CD8-positive, alpha-beta memory T cell (primary cell): ENCODE data around the gene TMPRSS4. TPM values are rescaled to one million over a fixed set of nuclear protein-coding genes. Genes with fewer than 3 reads are reported as not detected.
"Not testable (repeated sequence)": the region's sequence is repeated elsewhere in the genome, so short reads cannot be mapped to it uniquely, and the experiment has no call there.

Source experiments
- CTCF ChIA-PET: fragments of 350-600 bp; sonication (Branson Sonifier 250); formaldehyde crosslinking; loops from one replicate; lab custom pipeline; 2021; ENCODE audit warnings: antibody characterized with exemption; lab: Charles Lee
- POLR2A ChIA-PET: fragments of 350-600 bp; sonication (Branson Sonifier 250); formaldehyde crosslinking; loops from one replicate; lab custom pipeline; 2021; ENCODE audit warnings: antibody characterized with exemption; lab: Charles Lee
- DNase-seq, 5 donors: peaks; one replicate each; pipeline versions ENCODE4 v3.0.0 to v3.0.0-alpha.2; 2020 to 2022; ENCODE audit warnings: mixed read lengths in 1 of 5
- H3K27ac ChIP-seq: one replicate; pipeline ENCODE4 v1.7.0; 2013; ENCODE audit warnings: low read depth, mild to moderate bottlenecking, low read length, moderate library complexity
- H3K27me3 ChIP-seq: 2 replicates; pipeline ENCODE4 v1.7.0; 2013; ENCODE audit warnings: low read length, mild to moderate bottlenecking; ENCODE audit not compliant: insufficient read depth, poor library complexity, severe bottlenecking
- H3K36me3 ChIP-seq: 2 replicates; pipeline ENCODE4 v1.7.0; 2013; ENCODE audit warnings: mild to moderate bottlenecking, low read length, moderate library complexity; ENCODE audit not compliant: insufficient read depth
- H3K4me1 ChIP-seq: 2 replicates; pipeline ENCODE4 v1.7.0; 2013; ENCODE audit warnings: mild to moderate bottlenecking, low read length, moderate library complexity; ENCODE audit not compliant: insufficient read depth
- H3K4me3 ChIP-seq: 2 replicates; pipeline ENCODE4 v1.7.0; 2013; ENCODE audit warnings: mild to moderate bottlenecking, low read length
- H3K9me3 ChIP-seq: 2 replicates; pipeline ENCODE4 v1.7.0; 2013; ENCODE audit warnings: mild to moderate bottlenecking, low read length
- H3K27ac Mint-ChIP-seq, 8 donors: one replicate each; pipeline ENCODE4 v1.8.0; 2020 to 2021; ENCODE audit warnings: mixed read lengths in 8 of 8, mild to moderate bottlenecking in 6 of 8, inconsistent platforms in 3 of 8, moderate library complexity in 3 of 8
- H3K27me3 Mint-ChIP-seq, 2 donors: one replicate each; pipeline ENCODE4 v1.8.0; 2020 to 2021; ENCODE audit warnings: mixed read lengths in 2 of 2, mild to moderate bottlenecking in 1 of 2, moderate library complexity in 1 of 2
- H3K36me3 Mint-ChIP-seq, 3 donors: one replicate each; pipeline ENCODE4 v1.8.0; 2020 to 2021; ENCODE audit warnings: mixed read lengths in 3 of 3, inconsistent platforms in 1 of 3, mild to moderate bottlenecking in 1 of 3
- H3K4me1 Mint-ChIP-seq, 3 donors: one replicate each; pipeline ENCODE4 v1.8.0; 2020 to 2021; ENCODE audit warnings: mixed read lengths in 3 of 3, inconsistent platforms in 1 of 3, mild to moderate bottlenecking in 1 of 3
- H3K4me3 Mint-ChIP-seq, 7 donors: one replicate each; pipeline ENCODE4 v1.8.0; 2020 to 2021; ENCODE audit warnings: mixed read lengths in 7 of 7, mild to moderate bottlenecking in 6 of 7, moderate library complexity in 4 of 7, inconsistent platforms in 2 of 7
- H3K9me3 Mint-ChIP-seq, 5 donors: one replicate each; pipeline ENCODE4 v1.8.0; 2020 to 2022; ENCODE audit warnings: mixed read lengths in 5 of 5, mild to moderate bottlenecking in 3 of 5, moderate library complexity in 2 of 5, inconsistent platforms in 1 of 5
- polyA plus RNA-seq: library from polyadenylated mRNA; unstranded; fragments of 300-500 nt; fragmentation: Illumina TruSeq; gene quantifications from one replicate; pipeline ENCODE4 v1.2.3, GENCODE V29; 2021
- total RNA-seq, 2 experiments: library from RNA; stranded (reverse); gene quantifications; one replicate each; pipeline ENCODE4 v1.2.3, GENCODE V29; 2021

The TMPRSS4 gene
- total and polyA plus RNA-seq, 3 experiments from 2014 or later: not detected

- H3K9me3 Mint-ChIP-seq, H3K27ac Mint-ChIP-seq, H3K4me1 ChIP-seq, POLR2A ChIA-PET, H3K36me3 Mint-ChIP-seq, CTCF ChIA-PET, H3K27ac ChIP-seq, DNase-seq, H3K27me3 ChIP-seq, H3K9me3 ChIP-seq, H3K36me3 ChIP-seq, H3K4me3 ChIP-seq, H3K27me3 Mint-ChIP-seq, H3K4me3 Mint-ChIP-seq: not testable (repeated sequence)
- peaks cover 8 to 15% (median 14%) of the 10 kb centered on the region in 3 donors for H3K4me1 Mint-ChIP-seq
Observed at GRCh38 chr11:118062631-118063030, 14.2 kb upstream of the TMPRSS4 start.

DNA sequence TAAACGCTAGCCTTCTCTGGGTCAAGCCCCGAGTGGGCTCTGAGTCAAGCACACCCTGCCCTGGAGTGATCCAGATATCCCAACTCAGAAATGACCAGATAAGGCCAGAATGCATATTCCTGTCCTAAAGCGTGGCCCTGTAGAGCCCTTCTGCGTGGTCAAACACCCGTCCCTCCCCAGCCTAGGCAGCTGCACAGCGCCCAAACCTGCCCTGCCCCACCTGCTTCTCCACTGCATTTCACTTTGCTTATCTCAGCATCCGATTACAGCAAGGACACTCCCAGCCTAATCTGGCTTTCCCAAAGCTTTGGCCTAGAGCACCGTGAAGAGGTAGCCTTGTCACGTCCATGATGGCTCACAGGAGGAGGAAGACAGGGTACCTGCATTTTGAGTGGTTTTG lies 11.9 kb upstream of the TMPRSS4 start:
- CTCF ChIA-PET: no interaction called here
- peaks cover 2 to 12% of the 10 kb centered on the region in 2 donors for H3K27me3 Mint-ChIP-seq
- POLR2A ChIA-PET: no interaction called here
- Histone ChIP-seq H3K27ac (no peak overlapping the region), H3K9me3 (no peaks in the 10 kb centered on the region), H3K27me3 (no peaks in the 10 kb centered on the region), H3K36me3 (no peaks in the 10 kb centered on the region), H3K4me1 (no peaks in the 10 kb centered on the region), H3K4me3 (no peak overlapping the region)
- peak overlapping the region in 1 of 8 donors; percentile 51 for H3K27ac Mint-ChIP-seq
- H3K4me1 Mint-ChIP-seq: peaks cover 4 to 5% (median 5%) of the 10 kb centered on the region in 3 donors
- no peaks in the 10 kb centered on the region for H3K9me3 Mint-ChIP-seq
- H3K36me3 Mint-ChIP-seq: no peaks in the 10 kb centered on the region
- DNase-seq: no peak
- H3K4me3 Mint-ChIP-seq: no peak overlapping the region

DNA sequence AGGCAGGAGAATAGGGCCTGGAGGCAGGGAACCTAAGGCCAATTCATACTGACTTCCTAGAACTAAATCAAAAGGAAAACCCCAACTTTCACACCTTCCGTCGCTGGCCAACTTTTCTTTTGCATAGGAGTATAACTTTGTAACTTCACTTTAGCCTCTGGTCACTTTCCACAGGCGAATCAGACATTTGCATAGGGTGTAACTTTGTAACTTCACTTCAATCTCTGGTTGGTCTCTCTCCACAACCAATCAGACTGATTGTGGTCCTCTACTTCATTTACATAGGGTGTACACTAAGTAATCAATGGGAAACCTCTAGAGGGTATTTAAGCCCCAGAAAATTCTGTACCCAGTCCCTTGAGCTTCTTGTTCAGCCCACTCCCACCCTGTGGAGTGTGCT lies 11.5 kb upstream of the TMPRSS4 start:
- H3K27me3 Mint-ChIP-seq: peaks cover 2 to 13% of the 10 kb centered on the region in 2 donors
- Histone ChIP-seq H3K36me3 (no peaks in the 10 kb centered on the region), H3K4me1 (no peaks in the 10 kb centered on the region), H3K27ac (no peak overlapping the region), H3K27me3 (no peaks in the 10 kb centered on the region), H3K9me3 (no peaks in the 10 kb centered on the region), H3K4me3 (no peak overlapping the region)
- no peaks in the 10 kb centered on the region for H3K9me3 Mint-ChIP-seq
- ChIA-PET POLR2A (no interaction called here), CTCF (no interaction called here)
- H3K4me1 Mint-ChIP-seq: peaks cover 4 to 5% (median 5%) of the 10 kb centered on the region in 3 donors
- no peak for DNase-seq
- no peaks in the 10 kb centered on the region for H3K36me3 Mint-ChIP-seq
- no peak overlapping the region for H3K4me3 Mint-ChIP-seq
- H3K27ac Mint-ChIP-seq: peak overlapping the region in 1 of 8 donors; percentile 51

GRCh38 chr11:118067006-118067405 lies 9.9 kb upstream of the TMPRSS4 start:
- POLR2A ChIA-PET: no interaction called here

DNA sequence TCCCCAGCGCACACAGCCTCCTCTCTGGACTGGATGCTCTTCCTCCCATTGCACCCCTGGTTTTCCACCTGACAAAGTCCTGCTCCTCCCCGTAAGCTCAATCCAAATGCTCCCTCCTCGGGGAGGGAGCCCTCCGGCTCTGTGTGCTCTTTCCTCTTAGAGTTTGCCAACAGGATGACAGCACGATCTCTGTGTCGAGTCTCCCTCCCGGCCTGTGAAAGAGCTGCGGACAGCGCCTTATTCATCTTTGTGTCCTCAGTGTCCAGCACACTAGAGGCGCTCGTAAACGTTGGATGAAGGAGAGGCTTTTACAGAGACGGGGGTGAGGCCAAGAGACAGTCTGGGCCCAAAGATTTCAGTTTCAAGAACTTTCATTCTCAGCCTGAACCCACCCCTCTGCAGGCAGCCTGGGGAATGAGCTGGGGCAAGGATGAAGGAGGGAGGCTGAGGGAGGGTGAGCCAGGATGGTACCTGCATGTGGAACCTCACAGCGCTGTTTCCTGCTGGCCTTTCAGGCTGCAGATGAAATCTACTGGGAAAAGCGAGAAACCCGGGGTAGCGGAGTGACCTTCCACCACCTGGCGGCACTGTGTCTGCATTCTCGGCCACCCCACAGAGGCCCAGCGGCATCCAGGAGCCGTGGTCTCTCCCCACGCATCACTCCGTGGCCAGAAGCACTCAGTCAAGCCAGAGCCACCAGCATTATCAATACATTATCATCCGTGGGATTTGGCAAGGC lies 8.5 kb upstream of the TMPRSS4 start:
- POLR2A ChIA-PET: no interaction called here
- no peaks in the 10 kb centered on the region for H3K36me3 Mint-ChIP-seq
- H3K27ac ChIP-seq: no peak overlapping the region
- H3K9me3 ChIP-seq: no peaks in the 10 kb centered on the region
- H3K9me3 Mint-ChIP-seq: no peaks in the 10 kb centered on the region
- DNase-seq: no peak
- H3K4me3 ChIP-seq: no peak overlapping the region
- H3K4me1 Mint-ChIP-seq: peaks cover 4 to 5% (median 5%) of the 10 kb centered on the region in 3 donors
- no peak overlapping the region for H3K27ac Mint-ChIP-seq
- no peaks in the 10 kb centered on the region for H3K36me3 ChIP-seq
- no peak overlapping the region for H3K4me3 Mint-ChIP-seq
- CTCF ChIA-PET: no interaction called here
- no peaks in the 10 kb centered on the region for H3K27me3 ChIP-seq
- no peaks in the 10 kb centered on the region for H3K4me1 ChIP-seq
- H3K27me3 Mint-ChIP-seq: peaks cover 6 to 30% of the 10 kb centered on the region in 2 donors

More at GRCh38 chr11:118067006-118067405, 9.9 kb upstream of the TMPRSS4 start:
- DNase-seq: no peak
- Mint-ChIP-seq H3K27me3 (peaks cover 2 to 20% of the 10 kb centered on the region in 2 donors), H3K27ac (no peak overlapping the region), H3K4me3 (no peak overlapping the region), H3K36me3 (no peaks in the 10 kb centered on the region), H3K4me1 (peaks cover 4 to 5% (median 5%) of the 10 kb centered on the region in 3 donors), H3K9me3 (no peaks in the 10 kb centered on the region)
- no peaks in the 10 kb centered on the region for H3K4me1 ChIP-seq
- no peak overlapping the region for H3K27ac ChIP-seq
- no peaks in the 10 kb centered on the region for H3K36me3 ChIP-seq
- H3K4me3 ChIP-seq: no peak overlapping the region
- no peaks in the 10 kb centered on the region for H3K9me3 ChIP-seq
- CTCF ChIA-PET: no interaction called here
- H3K27me3 ChIP-seq: no peaks in the 10 kb centered on the region

DNA sequence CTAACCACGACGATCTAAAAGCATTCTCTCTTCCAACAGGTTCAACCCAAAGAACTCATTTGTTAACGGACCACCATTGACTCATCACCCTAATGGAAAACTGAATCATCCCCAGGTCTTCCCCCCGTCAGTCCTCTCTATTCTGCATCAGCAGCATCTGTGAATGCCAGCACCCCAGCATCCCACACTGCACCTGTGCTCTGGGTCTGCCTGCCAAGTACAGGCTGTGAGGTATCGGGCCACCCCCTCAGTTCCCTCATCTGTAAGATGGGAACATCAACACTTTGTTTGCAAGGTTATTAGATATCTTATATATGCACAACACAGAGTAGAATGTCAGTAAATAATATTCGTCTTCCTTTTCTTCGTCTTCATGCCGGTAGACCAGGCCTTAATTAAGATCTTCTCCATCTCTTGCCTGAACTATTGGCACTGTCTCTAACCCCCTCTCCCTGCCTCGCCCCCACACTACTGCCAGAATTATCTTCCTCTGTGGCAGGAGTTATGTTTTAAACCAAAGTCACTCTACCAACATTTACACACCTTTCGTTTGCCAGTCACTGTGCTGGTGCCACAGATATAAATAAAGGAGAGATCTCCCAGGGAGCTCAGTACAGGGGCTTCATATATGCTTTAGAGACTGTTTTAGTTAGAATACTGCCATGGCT lies 7.8 kb upstream of the TMPRSS4 start:
- peaks cover 6 to 34% of the 10 kb centered on the region in 2 donors for H3K27me3 Mint-ChIP-seq
- H3K36me3 ChIP-seq: no peaks in the 10 kb centered on the region
- no peaks in the 10 kb centered on the region for H3K27me3 ChIP-seq
- no peak for DNase-seq
- POLR2A ChIA-PET: no interaction called here
- H3K4me1 Mint-ChIP-seq: peaks cover 4 to 5% (median 5%) of the 10 kb centered on the region in 3 donors
- CTCF ChIA-PET: no interaction called here
- H3K27ac ChIP-seq: no peak overlapping the region
- no peak overlapping the region for H3K27ac Mint-ChIP-seq
- no peaks in the 10 kb centered on the region for H3K9me3 Mint-ChIP-seq
- H3K9me3 ChIP-seq: no peaks in the 10 kb centered on the region
- H3K4me1 ChIP-seq: no peaks in the 10 kb centered on the region
- H3K4me3 ChIP-seq: no peak overlapping the region
- H3K4me3 Mint-ChIP-seq: no peak overlapping the region
- peaks cover 0 to 1% (median 0%) of the 10 kb centered on the region in 3 donors for H3K36me3 Mint-ChIP-seq

GRCh38 chr11:118071416-118072030 lies 5.4 kb upstream of the TMPRSS4 start:
- Mint-ChIP-seq H3K36me3 (peaks cover 0 to 2% (median 0%) of the 10 kb centered on the region in 3 donors), H3K4me1 (peaks cover under 1 to 4% (median 2%) of the 10 kb centered on the region in 3 donors), H3K27ac (no peak overlapping the region), H3K27me3 (peaks cover 9 to 43% of the 10 kb centered on the region in 2 donors), H3K9me3 (no peaks in the 10 kb centered on the region), H3K4me3 (no peak overlapping the region)
- no peak for DNase-seq
- Histone ChIP-seq H3K27me3 (no peaks in the 10 kb centered on the region), H3K36me3 (no peaks in the 10 kb centered on the region), H3K4me3 (no peak overlapping the region), H3K4me1 (no peaks in the 10 kb centered on the region), H3K9me3 (no peaks in the 10 kb centered on the region), H3K27ac (no peak overlapping the region)
- POLR2A ChIA-PET: no interaction called here
- CTCF ChIA-PET: interaction anchor here (0.7 to 1.6 kb wide), 3 partner anchors 125 to 264 kb away, joined by 3 to 4 read pairs (median 4); no protein-coding TSS in a partner anchor

- H3K9me3 ChIP-seq: no peaks in the 10 kb centered on the region
- H3K27ac ChIP-seq: no peak overlapping the region
- Mint-ChIP-seq H3K4me3 (no peak overlapping the region), H3K27ac (no peak overlapping the region), H3K36me3 (peaks cover 0 to 2% (median 0%) of the 10 kb centered on the region in 3 donors), H3K9me3 (no peaks in the 10 kb centered on the region), H3K27me3 (peaks cover 7 to 51% of the 10 kb centered on the region in 2 donors), H3K4me1 (peaks cover 2 to 14% (median 5%) of the 10 kb centered on the region in 3 donors)
- ChIA-PET CTCF (interaction anchor here (1.2 to 1.6 kb wide), 2 partner anchors 256 to 266 kb away, joined by 3 read pairs; no protein-coding TSS in a partner anchor), POLR2A (no interaction called here)
- DNase-seq: no peak
- no peaks in the 10 kb centered on the region for H3K27me3 ChIP-seq
- no peaks in the 10 kb centered on the region for H3K4me1 ChIP-seq
- H3K4me3 ChIP-seq: no peak overlapping the region
- H3K36me3 ChIP-seq: no peaks in the 10 kb centered on the region
Observed at GRCh38 chr11:118073554-118073953, 3.3 kb upstream of the TMPRSS4 start.
